Esophagus muscularis mucosa (tissue), 4 donors: ENCODE measurements around the gene HOXA11. TPM values are rescaled to one million over a fixed set of nuclear protein-coding genes. Genes with fewer than 3 reads are reported as not detected.

Experiments used
- DNase-seq: peaks from one replicate; pipeline ENCODE4 v3.0.0-alpha.2; 2017; ENCODE audit errors: extremely low spot score
- H3K27ac ChIP-seq, 4 donors: fragments of 200-600 bp; sonication (generic); replicated peaks in 1 of 4; 1 replicate in 3 of 4; 2 replicates in 1 of 4; pipeline ENCODE4 v1.5.1; 2016 to 2019; ENCODE audit warnings: mild to moderate bottlenecking in 1 of 4
- H3K27me3 ChIP-seq, 4 donors: fragments of 200-600 bp; sonication (generic); one replicate each; pipeline versions ENCODE4 v1.5.1 to v1.6.0; 2016 to 2019
- H3K36me3 ChIP-seq, 4 donors: fragments of 200-600 bp; sonication (generic); one replicate each; pipeline ENCODE4 v1.5.1; 2016 to 2019
- H3K4me1 ChIP-seq, 4 donors: fragments of 200-600 bp; sonication (generic); one replicate each; pipeline ENCODE4 v1.5.1; 2016 to 2019
- H3K4me3 ChIP-seq, 4 donors: fragments of 200-600 bp; sonication (generic); 1 replicate in 2 of 4; 2 replicates in 2 of 4; pipeline ENCODE4 v1.5.1; 2016 to 2019; ENCODE audit warnings: mild to moderate bottlenecking in 4 of 4, moderate library complexity in 1 of 4
- H3K9me3 ChIP-seq, 4 donors: fragments of 200-600 bp; sonication (generic); 1 replicate in 3 of 4; 2 replicates in 1 of 4; pipeline ENCODE4 v1.5.1; 2016 to 2019
- EP300 ChIP-seq: sonication (generic); formaldehyde crosslinking; IDR thresholded peaks from one replicate; pipeline ENCODE4 v1.6.1; 2017; ENCODE audit warnings: antibody characterized with exemption
- POLR2A ChIP-seq: fragments of 450-650 bp; IDR thresholded peaks from one replicate; pipeline ENCODE4 v1.6.1; 2017; ENCODE audit warnings: antibody characterized with exemption, moderate library complexity, mild to moderate bottlenecking, low read depth
- POLR2AphosphoS5 ChIP-seq, 2 donors: sonication (generic); formaldehyde crosslinking; IDR thresholded peaks; one replicate each; pipeline ENCODE4 v1.6.1; 2017; ENCODE audit warnings: antibody characterized with exemption in 2 of 2
- WGBS: methylation state at CpG from one replicate; pipeline ENCODE4 v1.1.5; 2018; 5-methylcytosine and 5-hydroxymethylcytosine counted together
- intact Hi-C: fragments of 100-400 bp; cut with DNase I; formaldehyde crosslinking; loops from one replicate; pipeline ENCODE4 v1.15.1; 2023
- small RNA-seq, 3 donors: library from RNA; depleted of rRNA; stranded (forward); fragments of <200 nt; gene quantifications; one replicate each; pipeline ENCODE3, GENCODE V24; 2016
- total RNA-seq, 4 donors: library from RNA; depleted of rRNA; stranded (reverse); fragments of >200 nt; gene quantifications; one replicate each; pipeline versions ENCODE4 v1.1.0 to v1.2.1, GENCODE V29; 2016
- TF ChIP-seq, protein P1 (sequence below), 3 experiments: fragments of 200-600 bp in 2 of 3; fragments of 450-650 bp in 1 of 3; sonication (generic) in 2 of 3; IDR thresholded peaks; one replicate each; pipeline ENCODE4 v1.5.1; 2017 to 2019; ENCODE audit warnings: antibody characterized with exemption in 3 of 3, mild to moderate bottlenecking in 2 of 3, moderate library complexity in 1 of 3

HOXA11 gene
- total RNA-seq, 4 donors from 2014 or later: not detected

GRCh38 chr7:27133409-27134231 lies 51.4 kb downstream of the HOXA11 start:
- no peaks in the 10 kb centered on the region for H3K9me3 ChIP-seq
- intact Hi-C loops: loop anchor here (2.0 kb wide), 1 partner anchor 37 kb away; no protein-coding TSS in a partner anchor

GRCh38 chr7:27132978-27133377 lies 52.1 kb downstream of the HOXA11 start:
- Histone ChIP-seq H3K4me1 (peaks cover 0 to 85% (median 82%) of the 10 kb centered on the region in 4 donors), H3K36me3 (no peaks in the 10 kb centered on the region), H3K27me3 (no peaks in the 10 kb centered on the region), H3K27ac (peak overlapping the region; percentile 96 to 99 (median 99)), H3K4me3 (no peak overlapping the region), H3K9me3 (no peaks in the 10 kb centered on the region)
- WGBS: 51% methylated on average over 6 of the region's 6 CpGs
- TF ChIP-seq, protein P1, sequence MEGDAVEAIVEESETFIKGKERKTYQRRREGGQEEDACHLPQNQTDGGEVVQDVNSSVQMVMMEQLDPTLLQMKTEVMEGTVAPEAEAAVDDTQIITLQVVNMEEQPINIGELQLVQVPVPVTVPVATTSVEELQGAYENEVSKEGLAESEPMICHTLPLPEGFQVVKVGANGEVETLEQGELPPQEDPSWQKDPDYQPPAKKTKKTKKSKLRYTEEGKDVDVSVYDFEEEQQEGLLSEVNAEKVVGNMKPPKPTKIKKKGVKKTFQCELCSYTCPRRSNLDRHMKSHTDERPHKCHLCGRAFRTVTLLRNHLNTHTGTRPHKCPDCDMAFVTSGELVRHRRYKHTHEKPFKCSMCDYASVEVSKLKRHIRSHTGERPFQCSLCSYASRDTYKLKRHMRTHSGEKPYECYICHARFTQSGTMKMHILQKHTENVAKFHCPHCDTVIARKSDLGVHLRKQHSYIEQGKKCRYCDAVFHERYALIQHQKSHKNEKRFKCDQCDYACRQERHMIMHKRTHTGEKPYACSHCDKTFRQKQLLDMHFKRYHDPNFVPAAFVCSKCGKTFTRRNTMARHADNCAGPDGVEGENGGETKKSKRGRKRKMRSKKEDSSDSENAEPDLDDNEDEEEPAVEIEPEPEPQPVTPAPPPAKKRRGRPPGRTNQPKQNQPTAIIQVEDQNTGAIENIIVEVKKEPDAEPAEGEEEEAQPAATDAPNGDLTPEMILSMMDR (IDR thresholded peaks at IDR 0.05): no peak
- no peak for TF ChIP-seq POLR2AphosphoS5 (IDR thresholded peaks at IDR 0.05)
- no peak for TF ChIP-seq EP300
- TF ChIP-seq POLR2A: no peak
- intact Hi-C loops: no loop called here
- no peak for DNase-seq

More at GRCh38 chr7:27133409-27134231, 51.4 kb downstream of the HOXA11 start:
- peak overlapping the region; percentile 96 to 99 (median 99) for H3K27ac ChIP-seq
- WGBS: 52% methylated on average over 18 of the region's 18 CpGs
- TF ChIP-seq POLR2A (no peak), EP300 (no peak), POLR2AphosphoS5 (IDR thresholded peaks at IDR 0.05) (no peak)
- TF ChIP-seq, protein P1 (IDR thresholded peaks at IDR 0.05): no peak
- H3K36me3 ChIP-seq: no peaks in the 10 kb centered on the region
- H3K4me3 ChIP-seq: no peak overlapping the region
- H3K4me1 ChIP-seq: peaks cover 0 to 85% (median 82%) of the 10 kb centered on the region in 4 donors
- no peaks in the 10 kb centered on the region for H3K27me3 ChIP-seq
- no peak for DNase-seq

DNA sequence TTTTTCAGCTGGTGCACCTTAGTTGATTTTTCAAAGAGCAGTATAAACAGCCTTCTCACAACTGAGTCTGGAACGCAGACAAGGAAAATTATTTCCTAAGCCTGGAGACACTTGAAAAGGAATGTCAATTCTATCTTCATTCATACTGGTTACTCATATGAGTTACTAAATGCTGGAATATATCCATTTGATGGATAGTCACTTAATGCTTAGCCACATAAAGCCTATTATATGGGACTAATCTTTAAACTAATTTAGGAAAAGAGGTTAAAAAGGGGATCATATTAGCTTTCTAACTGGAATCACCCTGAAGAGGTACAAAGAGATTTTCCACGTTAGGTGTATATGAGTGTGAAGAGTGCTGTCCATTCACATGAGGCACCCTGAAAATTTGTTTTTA lies 52.8 kb downstream of the HOXA11 start:
- no peak for DNase-seq
- WGBS: 51% methylated on average over 2 of the region's 2 CpGs
- peak in 1 of 2 donors; percentile 9 for TF ChIP-seq POLR2AphosphoS5 (IDR thresholded peaks at IDR 0.05)
- TF ChIP-seq, protein P1 (IDR thresholded peaks at IDR 0.05): no peak
- TF ChIP-seq POLR2A: no peak
- TF ChIP-seq EP300: no peak
- H3K4me1 ChIP-seq: peaks cover 0 to 85% (median 82%) of the 10 kb centered on the region in 4 donors
- H3K36me3 ChIP-seq: no peaks in the 10 kb centered on the region
- no peaks in the 10 kb centered on the region for H3K27me3 ChIP-seq
- H3K9me3 ChIP-seq: no peaks in the 10 kb centered on the region
- intact Hi-C loops: no loop called here
- H3K4me3 ChIP-seq: peak overlapping the region in 1 of 4 donors; percentile 88
- H3K27ac ChIP-seq: peak overlapping the region; percentile 96 to 100 (median 99)

GRCh38 chr7:27131390-27131819 lies 53.6 kb downstream of the HOXA11 start:
- no peak for TF ChIP-seq POLR2AphosphoS5 (IDR thresholded peaks at IDR 0.05)
- no peak for TF ChIP-seq EP300
- TF ChIP-seq, protein P1 (IDR thresholded peaks at IDR 0.05): no peak
- TF ChIP-seq POLR2A: no peak
- DNase-seq: no peak
- H3K4me1 ChIP-seq: peaks cover 0 to 85% (median 82%) of the 10 kb centered on the region in 4 donors
- H3K36me3 ChIP-seq: no peaks in the 10 kb centered on the region
- WGBS: 36% methylated on average over 12 of the region's 12 CpGs
- intact Hi-C loops: no loop called here
- no peaks in the 10 kb centered on the region for H3K27me3 ChIP-seq
- peak overlapping the region; percentile 81 to 94 (median 89) for H3K4me3 ChIP-seq
- peak overlapping the region; percentile 96 to 100 (median 99) for H3K27ac ChIP-seq
- no peaks in the 10 kb centered on the region for H3K9me3 ChIP-seq

Small RNA genes within 50 kb of the gene (small RNA-seq; reads per million reads assigned to genes)
- gene AC004080.5 (0 reads per million in 3 donors), gene RF02140 (0 reads per million in 3 donors), gene RF02141 (0 reads per million in 3 donors)

Other genes starting within 250 kb of the HOXA11 start
- 1 to 10 TPM in 1 of 4 donors, under 1 TPM in 3; 0.17 to 1.4 (median 0.56) TPM for gene HOXA1, start 89.2 kb downstream of the HOXA11 start, total RNA-seq
- gene HOXA2, start 82.5 kb downstream of the HOXA11 start, total RNA-seq: 1 to 10 TPM; 3.3 to 5.4 (median 4.4) TPM
- 10 to 100 TPM; 12.5 to 26.8 (median 18.1) TPM for gene HOXA4, start 54.5 kb downstream of the HOXA11 start, total RNA-seq
- 10 to 100 TPM in 3 of 4 donors, 1 to 10 TPM in 1; 7.8 to 24.8 (median 14.7) TPM for gene HOXA5, start 41.6 kb downstream of the HOXA11 start, total RNA-seq
- under 1 TPM in 2 of 4 donors, not detected in 2; 0.66 to 0.92 TPM for gene HOXA6, start 37.5 kb downstream of the HOXA11 start, total RNA-seq
- 10 to 100 TPM; 10.2 to 16.6 (median 13.8) TPM for gene HOXA3, start 32.6 kb downstream of the HOXA11 start, total RNA-seq
- 1 to 10 TPM in 1 of 4 donors, under 1 TPM in 3; 0.33 to 1.7 (median 0.49) TPM for gene HOXA7, start 28.6 kb downstream of the HOXA11 start, total RNA-seq
- under 1 TPM in 1 of 4 donors, not detected in 3; 0.50 TPM for gene HOXA9, start 19.7 kb downstream of the HOXA11 start, total RNA-seq
- not detected for gene HOXA10, start 10.9 kb downstream of the HOXA11 start, total RNA-seq
- not detected for gene HOXA13, start 14.9 kb upstream of the HOXA11 start, total RNA-seq
- not detected for gene EVX1, start 57.6 kb upstream of the HOXA11 start, total RNA-seq